ENCODE data around the gene FBXL7.

GRCh38 chr5:15533129-15533893 is 33.3 kb downstream of the FBXL7 start:
- no peak for TF ChIP-seq EZH2 (IDR thresholded peaks at IDR 0.05; ENCODE audit: borderline replicate concordance, low read length)
- TF ChIP-seq, protein P1, sequence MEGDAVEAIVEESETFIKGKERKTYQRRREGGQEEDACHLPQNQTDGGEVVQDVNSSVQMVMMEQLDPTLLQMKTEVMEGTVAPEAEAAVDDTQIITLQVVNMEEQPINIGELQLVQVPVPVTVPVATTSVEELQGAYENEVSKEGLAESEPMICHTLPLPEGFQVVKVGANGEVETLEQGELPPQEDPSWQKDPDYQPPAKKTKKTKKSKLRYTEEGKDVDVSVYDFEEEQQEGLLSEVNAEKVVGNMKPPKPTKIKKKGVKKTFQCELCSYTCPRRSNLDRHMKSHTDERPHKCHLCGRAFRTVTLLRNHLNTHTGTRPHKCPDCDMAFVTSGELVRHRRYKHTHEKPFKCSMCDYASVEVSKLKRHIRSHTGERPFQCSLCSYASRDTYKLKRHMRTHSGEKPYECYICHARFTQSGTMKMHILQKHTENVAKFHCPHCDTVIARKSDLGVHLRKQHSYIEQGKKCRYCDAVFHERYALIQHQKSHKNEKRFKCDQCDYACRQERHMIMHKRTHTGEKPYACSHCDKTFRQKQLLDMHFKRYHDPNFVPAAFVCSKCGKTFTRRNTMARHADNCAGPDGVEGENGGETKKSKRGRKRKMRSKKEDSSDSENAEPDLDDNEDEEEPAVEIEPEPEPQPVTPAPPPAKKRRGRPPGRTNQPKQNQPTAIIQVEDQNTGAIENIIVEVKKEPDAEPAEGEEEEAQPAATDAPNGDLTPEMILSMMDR (IDR thresholded peaks at IDR 0.05; ENCODE audit: low read length) = no peak
